Activated naive CD8-positive, alpha-beta T cell treated with anti-CD3 and anti-CD28 coated beads, Interleukin-2, amount 10 ng/mL, durations not matched to agents 7 days and 5 days (primary cell): Measurements from ENCODE around the gene E2F8. TPM values are rescaled to one million over a fixed set of nuclear protein-coding genes. Genes with fewer than 3 reads are reported as not detected.

Experiments
- ATAC-seq: fragments of 150-1000 bp; cut with Tn5 transposase; one replicate; pipeline ENCODE4 v1.10.0; 2021; ENCODE audit warnings: low read depth, moderate library complexity
- POLR2A ChIA-PET: fragments of 350-600 bp; sonication (Branson Sonifier 250); formaldehyde crosslinking; loops from one replicate; lab custom pipeline; 2021; ENCODE audit warnings: antibody characterized with exemption; lab: Charles Lee
- DNase-seq: peaks from one replicate; pipeline ENCODE4 v3.0.0; 2021
- H3K27ac Mint-ChIP-seq: one replicate; pipeline ENCODE4 v1.8.0; 2022; ENCODE audit warnings: mild to moderate bottlenecking, mixed read lengths
- H3K27me3 Mint-ChIP-seq: one replicate; pipeline ENCODE4 v1.8.0; 2022; ENCODE audit warnings: mild to moderate bottlenecking, moderate library complexity, mixed read lengths
- H3K36me3 Mint-ChIP-seq: one replicate; pipeline ENCODE4 v1.8.0; 2021; ENCODE audit warnings: mild to moderate bottlenecking, mixed read lengths
- H3K4me1 Mint-ChIP-seq: one replicate; pipeline ENCODE4 v1.8.0; 2021; ENCODE audit warnings: mixed read lengths
- H3K4me3 Mint-ChIP-seq: one replicate; pipeline ENCODE4 v1.8.0; 2022; ENCODE audit warnings: mild to moderate bottlenecking, moderate library complexity, mixed read lengths
- H3K9me3 Mint-ChIP-seq: one replicate; pipeline ENCODE4 v1.8.0; 2021; ENCODE audit warnings: mixed read lengths
- total RNA-seq, 2 experiments: library from RNA; stranded (reverse); gene quantifications; one replicate each; pipeline ENCODE4 v1.2.3, GENCODE V29; 2021

E2F8 gene
- total RNA-seq, 2 experiments from 2014 or later, result 26.9 to 27.0 TPM

- Mint-ChIP-seq H3K4me1 (no peaks in the 10 kb centered on the region), H3K27me3 (no peaks in the 10 kb centered on the region), H3K27ac (no peak overlapping the region), H3K36me3 (peaks cover 3% of the 10 kb centered on the region), H3K9me3 (no peaks in the 10 kb centered on the region), H3K4me3 (no peak overlapping the region)
- POLR2A ChIA-PET, result no interaction called here
- DNase-seq (no peak), ATAC-seq (no peak)
These were observed 57.1 kb downstream of the E2F8 start for GRCh38 chr11:19183646-19184045.

DNA sequence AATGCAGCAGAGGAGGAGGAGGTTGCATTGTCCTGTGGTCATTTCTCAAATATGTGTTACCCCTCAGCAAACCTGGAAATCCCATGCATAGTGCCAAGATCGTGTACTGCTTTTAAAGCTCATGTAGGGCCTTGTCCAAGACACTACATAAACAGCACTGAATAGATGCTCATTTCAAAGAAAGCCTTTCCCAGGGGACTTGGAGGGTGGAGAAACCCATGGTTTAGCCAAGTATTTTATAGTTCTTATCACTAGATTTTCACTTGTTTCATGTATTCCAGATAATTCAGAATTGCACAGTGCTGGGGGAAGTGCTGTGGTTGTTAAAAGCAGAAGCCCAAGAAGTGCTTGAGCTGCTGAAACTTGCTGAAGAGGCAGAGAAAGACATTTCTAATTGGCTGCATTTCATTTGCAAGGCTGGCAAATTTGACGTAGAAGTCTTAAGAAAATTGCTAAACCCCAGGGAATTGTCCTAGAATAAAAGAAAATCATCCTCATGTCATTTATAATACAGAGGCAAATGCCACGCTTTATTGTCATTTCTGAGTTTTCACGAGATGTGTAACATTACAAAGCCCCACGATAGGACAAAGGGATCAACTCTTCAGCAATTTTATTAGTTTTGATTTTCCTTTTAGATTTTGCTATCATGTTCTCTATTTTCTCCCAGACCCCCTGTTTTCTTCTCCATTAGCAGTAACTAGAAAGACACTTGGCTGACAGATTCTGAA lies 59.0 kb downstream of the E2F8 start:
- ATAC-seq (no peak), DNase-seq (no peak)
- Mint-ChIP-seq H3K4me3 (no peak overlapping the region), H3K27me3 (no peaks in the 10 kb centered on the region), H3K4me1 (no peaks in the 10 kb centered on the region), H3K27ac (no peak overlapping the region), H3K36me3 (peaks cover 12% of the 10 kb centered on the region), H3K9me3 (no peaks in the 10 kb centered on the region)
- POLR2A ChIA-PET, result no interaction called here

- Mint-ChIP-seq H3K36me3 (peaks cover 33% of the 10 kb centered on the region), H3K4me3 (no peak overlapping the region), H3K9me3 (no peaks in the 10 kb centered on the region), H3K27me3 (no peaks in the 10 kb centered on the region), H3K4me1 (no peaks in the 10 kb centered on the region), H3K27ac (no peak overlapping the region)
- POLR2A ChIA-PET, result no interaction called here
- DNase-seq (no peak), ATAC-seq (no peak)
These were observed 64.0 kb downstream of the E2F8 start for GRCh38 chr11:19176629-19177186.

Other genes with a start within 250 kb of the E2F8 start
- not detected for gene MRGPRX2, start 180.2 kb downstream of the E2F8 start, total RNA-seq
- 10 to 100 TPM; 21.2 to 21.3 TPM for gene ZDHHC13, start 123.8 kb downstream of the E2F8 start, total RNA-seq
- not detected for gene CSRP3, start 39.0 kb downstream of the E2F8 start, total RNA-seq